HK-2 (cell line): Measurements from ENCODE around the gene PYGL.
"Not testable (repeated sequence)": the region's sequence is repeated elsewhere in the genome, so short reads cannot be mapped to it uniquely, and the experiment has no call there.

ENCODE experiments used
- DNase-seq: peaks from one replicate; pipeline ENCODE4 v3.0.0-alpha.2; 2018; ENCODE audit not compliant: unreplicated experiment

PYGL gene

GRCh38 chr14:50954811-50955372, 10.6 kb upstream of the PYGL start:
- DNase-seq: no peak

GRCh38 chr14:50953502-50953901, 9.2 kb upstream of the PYGL start:
- no peak for DNase-seq

GRCh38 chr14:50951032-50951431, 6.7 kb upstream of the PYGL start:
- no peak for DNase-seq

GRCh38 chr14:50948205-50948604, 3.9 kb upstream of the PYGL start:
- DNase-seq: no peak

- no peak for DNase-seq
Measured at GRCh38 chr14:50947446-50947845, 3.2 kb upstream of the PYGL start.

- DNase-seq: no peak
Measured at GRCh38 chr14:50946234-50946935, 2.1 kb upstream of the PYGL start.

- DNase-seq: no peak
Measured at GRCh38 chr14:50944647-50945413, 547 bp upstream of the PYGL start.

- DNase-seq: peak; percentile 62
Measured at GRCh38 chr14:50943261-50943942, 881 bp downstream of the PYGL start.

GRCh38 chr14:50941638-50942037, 2.6 kb downstream of the PYGL start:
- DNase-seq: not testable (repeated sequence)

GRCh38 chr14:50941151-50941550, 3.1 kb downstream of the PYGL start:
- no peak for DNase-seq

GRCh38 chr14:50937800-50938199, 6.5 kb downstream of the PYGL start:
- DNase-seq: no peak

- DNase-seq: no peak
Measured at GRCh38 chr14:50937325-50937724, 7.0 kb downstream of the PYGL start.

GRCh38 chr14:50936882-50937281, 7.4 kb downstream of the PYGL start:
- no peak for DNase-seq

- no peak for DNase-seq
Measured at GRCh38 chr14:50936016-50936340, 8.3 kb downstream of the PYGL start.

GRCh38 chr14:50935126-50936015, 8.9 kb downstream of the PYGL start:
- DNase-seq: no peak

GRCh38 chr14:50932592-50933495, 11.4 kb downstream of the PYGL start:
- no peak for DNase-seq

GRCh38 chr14:50932156-50932555, 12.1 kb downstream of the PYGL start:
- no peak for DNase-seq

GRCh38 chr14:50931559-50931958, 12.7 kb downstream of the PYGL start:
- no peak for DNase-seq

- DNase-seq: no peak
Measured at GRCh38 chr14:50929506-50929905, 14.8 kb downstream of the PYGL start.

GRCh38 chr14:50928002-50928635, 16.2 kb downstream of the PYGL start:
- no peak for DNase-seq
